ENCODE measurements around the gene AFTPH.
"Not testable (repeated sequence)": the region's sequence is repeated elsewhere in the genome, so short reads cannot be mapped to it uniquely, and the experiment has no call there.

AFTPH gene

DNA sequence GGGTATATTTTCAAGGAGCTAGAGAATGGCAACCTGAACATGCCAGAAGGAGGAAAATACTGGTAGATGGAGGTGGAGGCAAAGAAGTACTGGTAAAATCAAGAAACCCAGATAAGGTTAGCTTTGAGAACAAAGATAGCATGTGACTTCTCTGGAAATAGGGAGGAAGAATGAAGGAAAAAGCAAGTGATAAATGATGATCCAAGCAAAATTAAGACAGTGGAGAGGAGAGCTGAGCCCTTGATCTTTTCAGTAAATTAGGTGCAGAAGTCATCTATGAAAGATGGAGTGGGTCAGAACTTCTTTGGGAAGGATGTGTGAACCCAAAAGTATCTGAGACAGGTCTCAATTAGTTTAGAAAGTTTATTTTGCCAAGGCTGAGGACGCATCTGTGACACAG lies 25.7 kb upstream of the AFTPH start:
- DNase-seq = no peak

DNA sequence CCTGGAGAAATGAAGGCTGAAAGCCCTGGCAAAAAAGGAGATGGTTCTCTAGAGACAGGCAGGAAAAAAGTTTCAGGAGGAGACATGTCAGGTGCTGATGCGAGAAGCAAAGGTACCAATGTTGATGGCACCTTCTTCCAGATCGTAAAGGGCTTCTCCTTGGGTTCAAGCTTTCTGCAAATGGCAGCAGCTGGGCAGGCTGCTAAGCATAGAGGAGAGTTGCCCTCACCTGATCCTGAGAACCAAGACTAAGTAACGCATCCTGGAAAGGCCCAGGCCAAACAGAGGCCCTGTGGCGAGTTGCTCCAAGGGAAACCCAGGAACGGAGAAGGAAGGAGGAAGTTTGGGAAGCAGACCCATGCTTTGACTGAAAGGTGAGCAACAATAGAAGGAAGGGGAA lies 23.6 kb upstream of the AFTPH start:
- no peak for DNase-seq

DNA sequence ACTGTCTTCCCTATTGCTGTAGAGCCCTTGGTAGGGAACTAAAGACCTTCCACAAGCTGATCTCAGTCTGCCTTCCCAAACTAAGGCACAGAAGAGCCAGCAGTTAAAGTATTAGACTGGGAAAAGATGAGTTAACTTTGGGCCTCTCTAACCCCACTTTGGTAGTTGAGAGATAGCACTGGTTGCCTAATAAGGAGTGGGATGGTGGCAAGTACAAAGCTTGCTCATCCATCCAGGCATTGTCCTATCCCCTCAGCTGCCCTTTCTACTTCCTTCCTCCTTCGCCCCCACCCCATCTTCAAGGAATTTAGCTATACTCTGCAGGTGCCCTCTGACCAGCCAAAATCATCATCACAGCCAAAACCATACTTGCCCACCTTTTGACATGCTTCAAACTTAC lies 22.2 kb upstream of the AFTPH start:
- no peak for DNase-seq

DNA sequence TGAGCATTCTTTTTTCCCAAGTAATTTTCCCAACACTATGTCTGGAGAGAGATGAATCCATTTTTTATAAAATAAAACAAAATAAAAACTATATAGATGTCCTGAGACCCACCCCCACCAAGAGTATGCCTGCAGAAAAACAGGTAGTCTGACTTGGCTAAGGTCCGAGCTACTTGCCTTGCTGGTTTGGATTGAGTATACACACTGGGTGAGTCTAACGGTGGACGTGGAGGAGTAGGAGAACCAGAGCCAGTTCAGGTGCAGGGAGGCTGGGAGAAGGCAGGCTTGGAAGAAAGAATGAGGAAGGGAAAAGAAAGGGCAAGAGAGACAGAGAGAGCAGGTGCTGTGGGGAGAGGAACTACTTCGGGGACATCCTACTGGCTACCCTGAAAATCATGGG lies 21.3 kb upstream of the AFTPH start:
- DNase-seq = no peak

DNA sequence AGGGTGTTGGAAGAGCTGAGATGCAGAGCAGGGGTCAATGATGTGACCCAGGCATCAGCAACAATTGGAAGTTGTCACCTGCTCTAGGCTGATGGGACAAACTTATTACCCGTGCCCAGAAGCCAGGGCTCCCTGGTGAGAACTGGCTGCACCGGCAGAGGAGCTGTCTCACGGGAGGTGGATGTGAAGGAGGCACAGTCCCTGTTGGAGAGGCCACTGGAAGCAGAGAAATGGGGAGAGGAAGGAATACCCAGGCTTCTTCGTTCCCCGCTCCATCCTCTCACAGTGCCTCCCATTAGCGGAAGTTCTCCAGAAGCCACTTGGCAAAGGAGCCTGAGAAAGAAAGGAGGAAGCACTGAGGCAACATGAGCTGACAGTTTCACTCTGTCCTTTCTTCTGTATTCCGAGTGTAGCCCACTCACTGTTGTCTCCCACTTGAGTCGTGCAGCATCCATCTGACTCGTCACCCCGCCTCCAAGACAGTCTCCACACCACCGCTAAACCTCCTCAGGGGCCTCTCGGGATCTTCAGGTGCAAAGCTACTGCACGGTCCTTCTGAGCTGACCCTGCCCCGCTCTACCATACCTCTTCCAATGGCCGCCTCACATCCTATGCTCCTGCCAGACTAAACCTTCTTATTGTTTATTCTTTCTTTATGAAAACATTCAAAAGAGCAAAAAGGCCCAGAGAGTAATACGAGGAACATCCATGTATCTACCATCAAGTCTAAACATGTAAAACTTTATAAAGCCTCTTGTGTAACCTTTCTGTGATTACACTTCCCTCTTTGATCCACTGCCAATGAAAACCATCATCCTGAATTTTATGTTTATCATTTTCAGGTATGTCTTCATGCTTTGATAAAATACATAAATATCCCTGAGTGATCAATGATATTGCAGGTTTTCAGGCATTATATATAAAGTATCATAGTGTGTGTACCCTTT lies 19.1 kb upstream of the AFTPH start:
- no peak for DNase-seq

DNA sequence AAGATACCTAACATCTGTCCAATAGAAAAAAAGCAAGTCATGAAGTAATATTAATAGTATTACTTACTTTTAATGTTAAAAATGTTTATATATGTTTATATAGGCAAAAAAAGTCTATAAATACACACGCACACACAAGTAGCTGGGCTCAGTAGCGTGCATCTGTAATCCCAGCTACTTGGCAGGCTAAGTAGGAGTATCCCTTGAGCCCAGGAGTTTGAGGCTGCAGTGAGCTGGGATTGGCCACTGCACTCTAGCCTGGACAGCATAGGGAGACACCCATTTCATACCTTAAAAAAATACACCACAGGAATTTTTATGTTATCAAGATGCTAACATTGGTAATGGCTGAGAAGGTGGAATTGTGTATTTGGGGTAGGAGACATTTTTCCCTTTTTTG lies 17.4 kb upstream of the AFTPH start:
- DNase-seq = no peak

DNA sequence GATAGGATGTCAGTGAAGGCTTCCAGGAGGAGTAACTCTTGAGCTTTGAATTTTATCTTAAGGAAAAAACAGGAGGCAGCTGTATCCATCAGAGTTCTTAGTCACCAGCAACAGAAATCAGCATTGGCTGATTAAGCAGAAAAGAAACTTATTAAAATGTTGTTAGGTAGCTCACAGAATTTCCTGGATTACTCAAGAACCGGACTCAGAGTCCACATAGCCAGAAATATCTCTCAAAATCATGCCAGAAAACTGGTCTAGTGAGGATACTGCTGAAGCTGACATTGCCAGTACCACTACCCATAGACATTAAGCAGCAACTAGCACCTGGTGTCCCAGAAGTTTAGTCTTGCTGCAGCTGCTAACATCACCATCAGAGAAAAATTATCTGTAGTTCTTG lies 10.1 kb upstream of the AFTPH start:
- no peak for DNase-seq

DNA sequence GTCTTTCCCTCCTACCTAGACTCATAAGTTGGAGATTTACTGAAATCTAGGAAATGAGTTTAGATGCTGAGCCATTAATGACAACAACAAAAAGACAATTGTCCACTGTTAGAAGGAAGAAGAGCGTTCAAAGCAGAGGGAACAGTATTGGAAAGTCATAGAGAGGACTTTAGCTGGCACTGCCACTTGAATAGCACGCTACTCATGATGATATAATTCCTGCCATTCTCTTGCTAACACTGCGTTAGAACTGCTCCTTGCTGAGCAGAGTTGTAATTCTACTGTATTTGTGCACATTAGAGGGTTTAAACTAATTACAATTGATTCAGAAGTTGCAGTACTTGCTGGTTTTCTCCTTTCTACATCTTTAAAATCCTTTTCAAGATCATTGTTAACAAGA lies 9.0 kb upstream of the AFTPH start:
- DNase-seq = no peak

DNA sequence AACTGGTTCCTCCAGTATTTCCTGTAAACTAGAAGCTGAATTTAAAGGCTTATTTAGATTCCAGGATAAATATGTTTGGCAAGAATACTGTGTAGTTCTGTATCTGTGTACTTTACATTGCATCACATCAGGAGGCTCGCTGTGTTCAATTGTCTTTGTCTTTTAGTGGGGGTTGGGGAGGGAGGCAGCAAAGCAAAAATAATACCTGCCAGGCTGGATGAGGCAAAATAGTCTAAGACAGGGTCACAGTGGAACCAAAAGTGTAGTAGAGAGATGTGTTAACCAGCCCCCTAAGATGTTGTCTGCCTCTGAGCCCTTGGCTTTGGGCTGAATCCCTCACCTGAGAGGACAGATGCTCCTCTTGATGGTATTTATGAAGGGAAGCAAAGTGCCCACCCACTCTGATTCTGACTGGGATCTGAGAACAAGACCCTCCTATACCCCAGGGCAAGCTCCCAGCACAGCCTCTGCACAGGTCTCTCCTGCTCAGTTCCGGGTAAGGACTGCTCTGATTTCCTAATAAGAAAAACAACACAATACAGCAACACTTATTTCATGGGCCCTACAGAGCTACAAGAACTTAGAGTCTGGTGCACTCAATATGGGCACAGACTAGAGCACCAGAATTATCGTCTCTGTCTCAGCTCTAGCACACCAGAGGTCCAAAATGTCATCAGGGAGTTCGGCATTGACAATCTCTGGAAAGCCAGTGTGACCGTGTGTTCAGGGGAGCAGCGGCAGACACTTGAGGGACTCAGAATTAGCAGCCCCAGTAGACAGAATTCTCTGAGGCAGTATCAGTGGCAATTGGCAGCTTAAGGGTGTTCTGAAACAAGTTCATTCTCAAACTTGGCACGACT lies 7.2 kb upstream of the AFTPH start:
- no peak for DNase-seq

DNA sequence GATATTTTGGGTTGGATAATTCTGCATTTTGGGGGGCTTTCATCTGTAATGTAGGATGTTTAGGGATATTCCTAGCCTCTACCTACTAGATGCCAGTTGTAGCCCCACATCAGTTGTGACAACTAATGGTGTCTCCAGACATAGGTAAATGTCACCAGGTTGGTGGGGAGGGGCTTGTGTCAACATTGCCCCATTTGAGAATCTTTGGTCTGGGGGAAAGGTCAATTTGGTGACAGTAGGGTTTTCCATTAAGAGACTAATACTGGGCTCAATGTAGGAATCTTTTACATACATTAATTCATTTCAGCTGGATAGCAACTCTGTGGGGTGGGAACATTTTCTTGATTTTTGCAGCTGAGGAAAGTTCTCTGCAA lies 6.6 kb upstream of the AFTPH start:
- DNase-seq = no peak

DNA sequence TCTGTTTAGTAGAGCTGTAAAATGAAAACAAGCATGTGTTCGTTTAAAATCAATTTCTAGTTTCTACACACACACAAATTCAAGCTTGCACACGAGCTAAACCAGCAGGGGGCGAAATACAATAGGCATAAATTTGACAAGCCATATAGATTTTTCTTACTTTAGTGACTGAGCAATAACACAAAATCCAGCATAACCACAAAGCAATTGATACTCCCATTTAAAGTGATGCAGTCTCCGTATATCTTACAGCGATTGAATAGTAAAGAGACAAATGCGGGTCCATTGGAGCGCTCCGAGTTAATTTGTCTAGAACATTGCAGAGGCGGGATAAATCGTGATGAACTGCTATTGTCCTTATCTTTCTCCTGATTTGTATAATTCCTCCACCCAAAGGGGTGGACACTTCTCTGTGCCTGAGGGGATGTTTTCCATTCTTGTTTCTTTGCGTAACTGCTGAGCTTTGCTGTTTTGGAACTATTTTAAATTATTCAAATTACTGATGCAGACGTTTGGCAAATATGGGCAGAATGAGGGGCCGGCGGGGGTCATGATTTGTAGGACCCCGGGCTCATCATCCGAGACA lies 1.2 kb upstream of the AFTPH start:
- DNase-seq = no peak

DNA sequence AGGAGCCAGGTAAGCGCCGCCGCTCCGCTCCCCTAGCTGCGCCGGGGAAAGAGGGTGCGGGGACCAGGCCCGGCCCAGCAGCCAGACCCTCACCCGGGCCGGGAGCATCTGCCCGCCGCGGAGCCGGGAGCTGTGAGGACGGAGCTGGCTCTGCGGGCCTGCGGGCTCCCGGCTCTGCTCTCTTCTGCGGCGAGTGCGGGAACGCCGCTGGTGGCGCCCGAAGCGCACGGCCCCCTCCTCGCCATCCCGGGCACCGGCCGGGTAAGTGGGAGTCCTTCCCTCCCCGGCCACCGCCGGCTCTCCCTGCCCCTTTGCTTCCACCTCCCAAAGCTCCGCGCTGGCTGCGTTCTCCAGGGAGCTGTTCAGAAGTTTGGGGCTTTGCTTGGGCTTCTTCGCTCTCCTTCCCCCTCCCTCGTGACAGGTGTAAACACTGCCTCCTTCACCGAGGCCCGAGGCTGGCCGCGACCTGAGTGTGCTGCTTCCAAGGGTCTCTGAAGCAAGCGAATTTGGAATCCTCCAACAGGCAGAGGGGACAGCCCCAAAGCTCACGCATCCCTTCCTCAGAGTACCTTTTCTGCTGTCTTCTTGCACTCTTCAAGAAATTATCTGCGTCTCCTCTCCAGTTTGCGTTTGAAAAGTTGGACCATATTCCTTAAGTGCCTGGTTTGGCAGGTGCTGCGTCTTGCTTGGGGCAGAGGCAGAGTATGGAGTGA lies 632 bp downstream of the AFTPH start:
- DNase-seq = no peak

DNA sequence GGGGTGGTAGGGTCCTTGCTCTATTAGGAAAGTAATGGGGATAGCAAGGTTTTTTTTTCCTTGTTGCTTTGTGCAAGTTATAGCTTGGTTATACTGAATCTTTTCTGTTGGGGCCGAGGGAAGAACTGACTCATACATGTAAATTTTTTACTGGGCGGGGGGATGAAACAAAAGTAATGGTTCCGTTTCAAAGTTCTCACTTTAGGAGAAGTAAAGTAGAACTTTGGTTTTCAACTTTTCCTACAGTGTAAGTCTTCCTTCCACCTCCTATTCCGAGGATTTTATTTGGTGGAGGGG lies 1.1 kb downstream of the AFTPH start:
- no peak for DNase-seq

DNA sequence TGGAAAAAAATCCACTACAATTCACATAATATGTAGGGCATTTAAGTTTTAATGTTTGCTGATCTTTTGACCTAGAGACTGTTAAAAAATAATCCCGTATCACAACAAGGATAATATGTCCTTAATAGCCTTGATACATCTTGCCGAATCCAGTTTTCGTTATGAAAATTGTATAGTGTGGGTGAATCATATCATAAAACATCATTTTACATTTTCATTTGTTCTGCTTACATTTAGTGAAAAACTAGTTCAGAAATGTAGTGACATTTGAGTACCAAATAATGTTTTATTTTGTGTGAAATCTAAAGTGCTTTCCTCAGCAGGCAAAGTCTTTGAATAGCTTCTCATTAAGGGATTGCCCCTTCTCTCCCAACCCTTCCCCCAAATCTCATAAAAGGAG lies 1.9 kb downstream of the AFTPH start:
- DNase-seq = no peak

DNA sequence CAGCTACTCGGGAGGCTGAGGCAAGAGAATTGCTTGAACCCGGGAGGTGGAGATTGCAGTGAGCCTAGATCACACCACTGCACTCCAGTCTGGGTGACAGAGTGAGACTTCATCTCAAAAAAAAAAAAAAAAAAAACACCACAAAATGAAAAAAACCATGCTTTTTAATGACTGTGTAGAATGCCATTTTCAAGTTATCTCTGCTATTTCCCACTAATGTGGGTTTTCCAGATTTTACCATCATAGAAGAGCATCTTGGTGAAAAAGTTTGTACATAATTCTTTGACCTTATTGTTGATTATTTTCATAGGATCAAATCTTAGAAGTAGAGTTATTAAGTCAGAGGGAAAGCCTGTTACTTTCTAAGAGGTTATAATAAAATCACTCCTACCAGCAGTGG lies 6.8 kb downstream of the AFTPH start:
- DNase-seq = not testable (repeated sequence)

DNA sequence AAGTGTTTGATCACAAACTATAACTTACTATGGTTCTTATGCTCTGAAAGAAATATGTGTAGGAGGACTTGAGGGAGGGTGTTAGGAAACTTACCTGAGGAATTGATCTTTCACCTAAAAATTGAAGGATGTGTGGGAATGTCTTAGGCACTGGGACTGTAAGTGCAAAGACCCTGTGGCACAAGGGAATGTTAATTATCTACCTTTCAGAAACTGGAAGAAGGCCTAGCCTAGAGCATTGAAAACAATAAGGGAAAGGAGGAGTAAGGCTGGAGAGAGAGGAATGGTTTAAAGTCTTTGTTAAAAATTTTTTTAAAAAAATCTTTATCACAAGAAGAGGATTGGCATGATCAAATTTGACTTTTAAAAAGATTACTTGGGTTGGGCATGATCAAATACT lies 7.9 kb downstream of the AFTPH start:
- DNase-seq = no peak

DNA sequence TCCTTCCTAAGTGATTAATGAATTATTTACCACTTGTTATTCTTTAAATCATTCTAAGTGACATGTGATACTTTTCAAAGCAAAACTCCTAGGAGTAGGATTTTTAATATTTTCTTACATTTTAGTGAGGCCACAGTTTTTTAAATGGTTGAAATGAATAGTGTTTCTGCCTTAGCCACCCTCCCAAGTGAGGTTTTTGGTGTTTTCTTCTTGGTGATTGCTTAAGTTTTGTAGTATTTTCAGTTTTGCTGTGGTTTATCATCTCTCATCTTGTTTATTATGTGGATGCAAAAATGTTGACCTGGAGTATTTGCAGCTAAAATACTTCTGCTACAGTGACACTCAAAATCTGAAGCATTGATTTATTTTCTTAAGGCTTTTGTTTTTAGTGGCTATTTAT lies 9.8 kb downstream of the AFTPH start:
- DNase-seq = no peak

DNA sequence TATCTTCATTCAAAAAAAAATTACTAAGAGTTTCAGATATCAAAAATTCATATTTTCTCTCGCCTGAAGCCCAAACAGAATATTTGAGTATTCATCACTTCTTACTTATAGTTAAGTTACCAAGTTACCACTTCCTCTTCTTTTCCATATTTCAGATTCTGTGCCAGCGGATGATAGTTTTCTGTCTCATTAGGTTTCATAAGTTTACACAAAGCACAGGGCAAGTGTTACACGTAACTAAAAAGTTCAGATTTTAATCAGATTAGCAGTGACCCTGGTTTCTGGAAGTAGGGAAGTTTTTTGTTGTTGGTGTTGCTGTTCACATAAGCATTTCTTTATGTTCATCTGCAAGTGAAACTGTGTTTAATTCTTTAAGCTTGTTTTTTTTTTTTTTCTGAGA lies 10.2 kb downstream of the AFTPH start:
- no peak for DNase-seq

DNA sequence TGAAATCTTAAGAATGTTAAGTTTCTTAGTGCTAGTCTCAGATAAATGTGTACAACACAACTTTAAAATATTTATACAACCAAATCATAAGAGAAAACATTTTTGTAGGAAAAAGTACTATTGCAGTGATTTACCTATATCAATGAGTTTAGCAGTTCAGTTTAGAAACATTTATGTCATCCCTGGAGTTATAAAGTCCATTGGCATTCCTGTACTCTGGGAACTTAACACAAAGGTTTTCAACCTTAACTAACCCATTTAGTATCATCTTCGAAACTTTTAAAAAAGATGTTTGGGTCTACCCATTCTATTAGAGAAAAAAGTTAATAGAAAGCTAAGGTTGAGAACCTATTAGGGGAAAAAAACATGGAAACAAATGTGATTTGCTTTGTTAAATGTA lies 10.9 kb downstream of the AFTPH start:
- DNase-seq = no peak

DNA sequence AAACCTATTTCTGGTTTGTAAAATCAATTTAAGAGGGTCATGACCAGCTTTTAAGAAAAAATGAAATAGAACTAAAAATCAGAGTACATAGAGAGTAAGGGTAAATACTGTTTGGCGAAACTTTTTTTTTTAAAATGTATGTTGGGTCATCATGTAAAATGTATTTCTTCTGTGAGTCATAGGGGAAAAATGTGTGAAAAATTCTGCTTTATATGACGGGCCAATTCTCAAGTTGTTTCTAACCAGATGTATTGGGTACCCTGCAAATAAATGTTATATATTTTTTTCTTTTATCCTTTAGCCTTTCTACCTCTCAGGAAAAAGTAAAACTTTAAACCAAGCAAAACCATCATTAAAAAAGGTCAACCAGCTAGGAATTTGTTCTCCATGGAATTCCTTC lies 13.9 kb downstream of the AFTPH start:
- DNase-seq = no peak

DNA sequence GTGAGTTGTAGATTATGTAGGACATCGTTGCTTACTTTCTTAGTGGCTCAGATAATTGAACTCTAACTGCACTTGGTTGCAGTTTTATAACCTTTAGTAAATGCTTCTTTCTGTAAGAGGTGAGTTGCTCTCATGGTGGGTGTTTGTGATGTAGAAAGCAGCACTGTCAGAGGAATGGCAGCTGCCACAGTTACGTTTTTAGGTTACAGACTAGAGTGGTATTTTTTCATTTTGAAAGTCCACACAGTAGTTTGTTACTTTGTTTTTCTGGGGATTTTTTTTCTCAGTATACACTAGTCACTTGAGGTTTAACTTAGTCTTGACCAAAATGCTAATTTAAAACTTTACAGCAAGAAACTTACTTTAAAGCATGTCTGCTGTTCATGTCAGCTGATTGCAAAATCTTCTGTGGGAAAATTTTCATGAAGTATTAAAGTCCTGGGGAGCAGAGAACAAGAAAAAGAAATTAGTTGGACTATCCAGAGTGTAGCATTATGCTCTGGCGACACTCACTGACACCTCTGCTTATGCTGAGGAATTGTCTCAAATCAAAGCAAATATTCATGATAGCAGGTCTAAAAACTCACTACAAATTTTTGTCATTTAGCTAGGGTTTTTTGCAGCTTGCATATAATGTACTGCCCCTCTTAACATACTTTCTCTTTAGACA lies 14.8 kb downstream of the AFTPH start:
- no peak for DNase-seq

DNA sequence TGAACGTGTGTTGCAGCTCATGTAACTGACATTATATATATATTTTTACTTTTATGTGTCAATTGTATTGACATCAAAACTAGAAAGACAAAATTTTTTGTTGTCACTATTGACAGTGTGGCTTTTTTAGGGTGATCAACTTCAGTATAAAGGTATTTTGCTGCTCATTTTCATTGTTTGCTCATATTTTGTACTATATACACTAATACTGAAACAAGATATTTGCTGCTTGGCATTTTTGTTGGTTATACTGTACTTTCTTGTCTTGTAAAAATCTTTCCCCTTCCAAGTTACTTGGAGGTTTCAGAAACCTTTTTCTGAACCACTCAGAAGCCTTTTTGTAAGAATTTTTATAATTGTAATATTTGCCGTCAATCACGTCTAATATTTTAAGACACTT lies 16.5 kb downstream of the AFTPH start:
- DNase-seq = no peak

DNA sequence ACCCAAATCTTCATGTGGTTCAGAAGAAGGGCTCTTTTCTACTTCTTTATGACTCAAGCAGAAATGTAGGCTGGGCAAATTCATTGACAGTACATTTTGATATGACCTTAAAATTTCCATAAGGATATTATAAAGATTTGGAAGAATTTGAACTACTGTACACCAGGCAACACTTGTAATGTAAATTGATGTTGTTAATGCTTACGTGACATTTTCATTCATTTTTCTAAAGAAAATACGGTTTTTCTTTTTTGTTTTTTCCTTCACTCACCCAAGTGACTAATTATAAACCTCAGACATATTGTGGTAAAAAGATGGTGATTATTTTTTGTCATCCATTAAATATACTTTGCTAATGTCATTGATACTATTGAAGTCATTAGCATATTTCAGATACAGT lies 17.4 kb downstream of the AFTPH start:
- DNase-seq = no peak
